LNCAP (cell line): Measurements from ENCODE around the gene ADAT3.

ENCODE experiments used
- TF ChIP-seq, protein P1 (sequence below): fragments of 450-650 bp; IDR thresholded peaks from 2 replicates; pipeline ENCODE4 v1.5.1; 2017; ENCODE audit warnings: mild to moderate bottlenecking

ADAT3 gene

DNA sequence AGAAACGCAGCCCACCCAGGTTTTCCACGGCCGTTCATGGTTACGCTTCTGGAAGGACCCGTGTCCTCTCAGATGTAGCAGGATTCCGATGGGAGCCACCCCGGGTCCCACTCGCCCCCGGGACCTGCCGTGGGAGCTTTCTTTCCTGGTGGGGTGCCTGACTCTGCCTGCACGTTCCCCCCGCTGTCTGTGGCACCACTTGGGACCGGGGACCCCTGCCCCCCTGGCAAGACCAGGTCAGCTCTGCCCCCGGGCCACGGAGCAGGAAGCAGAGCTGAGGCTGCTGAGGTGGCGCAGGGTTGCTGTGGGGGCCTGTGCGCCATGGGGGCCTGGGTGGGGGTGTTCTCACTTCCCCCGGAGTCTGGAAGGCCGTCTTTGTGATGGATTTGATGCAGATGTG is 47.8 kb downstream of the ADAT3 start:
- TF ChIP-seq, protein P1, sequence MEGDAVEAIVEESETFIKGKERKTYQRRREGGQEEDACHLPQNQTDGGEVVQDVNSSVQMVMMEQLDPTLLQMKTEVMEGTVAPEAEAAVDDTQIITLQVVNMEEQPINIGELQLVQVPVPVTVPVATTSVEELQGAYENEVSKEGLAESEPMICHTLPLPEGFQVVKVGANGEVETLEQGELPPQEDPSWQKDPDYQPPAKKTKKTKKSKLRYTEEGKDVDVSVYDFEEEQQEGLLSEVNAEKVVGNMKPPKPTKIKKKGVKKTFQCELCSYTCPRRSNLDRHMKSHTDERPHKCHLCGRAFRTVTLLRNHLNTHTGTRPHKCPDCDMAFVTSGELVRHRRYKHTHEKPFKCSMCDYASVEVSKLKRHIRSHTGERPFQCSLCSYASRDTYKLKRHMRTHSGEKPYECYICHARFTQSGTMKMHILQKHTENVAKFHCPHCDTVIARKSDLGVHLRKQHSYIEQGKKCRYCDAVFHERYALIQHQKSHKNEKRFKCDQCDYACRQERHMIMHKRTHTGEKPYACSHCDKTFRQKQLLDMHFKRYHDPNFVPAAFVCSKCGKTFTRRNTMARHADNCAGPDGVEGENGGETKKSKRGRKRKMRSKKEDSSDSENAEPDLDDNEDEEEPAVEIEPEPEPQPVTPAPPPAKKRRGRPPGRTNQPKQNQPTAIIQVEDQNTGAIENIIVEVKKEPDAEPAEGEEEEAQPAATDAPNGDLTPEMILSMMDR: no peak

DNA sequence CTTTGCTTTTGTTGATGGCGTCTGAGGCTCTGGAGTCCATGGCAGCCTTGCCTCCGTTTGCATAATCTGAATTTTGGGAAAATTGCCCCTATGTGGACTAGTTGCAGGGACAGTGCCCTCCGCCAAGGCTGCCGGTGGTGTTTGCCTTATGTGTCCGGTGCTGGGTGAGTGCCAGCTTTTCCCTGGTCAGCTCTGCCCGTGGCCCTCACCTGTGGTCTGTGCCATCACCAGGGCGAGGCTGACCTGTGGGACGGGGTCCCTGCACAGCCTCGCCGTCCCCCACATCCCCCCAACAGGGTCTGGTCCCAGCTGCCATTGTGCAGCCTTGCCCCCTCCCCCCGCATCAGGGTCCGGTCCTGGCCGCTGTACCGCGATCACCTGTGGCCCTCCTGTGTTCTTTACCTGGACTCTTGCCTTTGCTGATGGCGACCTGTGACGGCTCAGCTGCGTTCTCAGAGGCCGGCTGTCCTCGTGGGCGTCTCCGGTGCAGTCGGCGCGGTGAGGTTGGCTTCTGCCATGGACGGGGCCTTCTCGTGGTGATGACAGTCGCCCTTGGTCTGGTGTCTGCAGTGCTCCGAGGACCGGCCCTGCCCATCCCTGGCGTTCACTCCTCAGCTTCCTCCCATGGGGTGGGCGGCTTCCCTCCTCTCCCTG is 48.4 kb downstream of the ADAT3 start:
- TF ChIP-seq, protein P1: no peak

DNA sequence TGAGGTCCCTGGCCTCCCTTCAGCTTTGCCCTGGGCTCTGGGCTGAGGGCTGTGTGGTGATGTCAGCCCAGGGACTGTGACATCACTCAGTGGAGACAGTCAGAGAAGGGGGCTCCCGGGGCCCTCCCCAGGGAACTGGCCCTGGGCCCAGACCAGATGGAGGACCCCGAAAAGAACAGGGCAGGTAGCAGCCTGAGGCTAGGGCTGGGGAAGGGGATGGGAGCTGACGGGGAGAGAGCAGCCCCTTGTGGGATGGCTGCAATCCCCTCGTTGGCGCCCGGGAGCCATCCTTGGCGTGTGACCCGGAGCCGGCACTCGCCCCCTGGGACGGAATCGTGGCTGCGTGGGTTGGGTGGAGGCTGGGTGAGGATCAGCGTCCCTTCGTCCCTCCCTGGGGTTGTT is 49.3 kb downstream of the ADAT3 start:
- TF ChIP-seq, protein P1: no peak

DNA sequence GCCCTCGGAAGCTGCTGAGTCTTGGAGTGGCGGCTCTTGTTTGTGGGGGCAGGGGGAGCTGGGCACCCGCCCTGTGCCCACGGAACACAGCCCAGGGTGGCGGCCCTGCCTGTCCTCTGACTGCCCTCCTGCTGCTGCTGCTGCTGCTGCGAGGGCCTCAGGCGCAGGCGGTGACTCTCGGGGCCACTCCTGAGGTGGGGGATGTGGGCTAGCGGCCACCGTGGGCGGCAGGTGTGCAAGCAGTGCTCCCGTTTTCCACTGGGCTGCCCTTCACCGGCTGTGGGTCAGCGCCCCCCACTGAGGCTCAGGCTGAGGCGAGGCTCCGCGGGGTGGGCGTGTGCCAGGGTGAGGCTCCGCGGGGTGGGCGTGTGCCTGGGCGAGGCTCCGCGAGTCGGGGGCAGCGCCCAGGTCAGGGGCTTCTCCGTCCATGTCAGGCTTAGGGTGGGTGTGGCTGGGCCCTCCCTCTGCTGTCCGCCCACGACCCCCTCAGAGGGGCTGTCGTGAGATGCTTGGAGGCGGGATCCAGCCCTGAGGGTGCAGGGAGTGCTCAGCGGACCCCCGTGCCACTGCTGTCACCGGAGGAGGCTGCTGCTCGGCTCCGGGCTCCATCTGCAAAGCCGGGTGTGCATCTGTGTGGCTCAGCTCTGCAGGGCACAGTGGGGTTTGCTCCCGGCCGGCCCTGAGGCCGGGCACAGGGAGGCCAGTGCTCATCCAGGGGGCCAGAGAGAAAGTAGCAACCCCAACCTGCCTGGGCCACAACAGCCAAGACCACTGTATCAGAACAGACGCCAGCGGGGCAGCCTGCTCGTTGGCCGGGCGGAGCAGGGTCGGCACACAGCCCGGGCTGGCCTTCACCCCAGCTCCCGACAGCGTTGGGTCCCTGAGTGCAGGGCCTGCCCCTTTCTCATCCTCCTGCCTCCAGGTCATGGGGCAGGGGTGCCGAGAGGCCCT is 50.2 kb downstream of the ADAT3 start:
- TF ChIP-seq, protein P1: no peak

DNA sequence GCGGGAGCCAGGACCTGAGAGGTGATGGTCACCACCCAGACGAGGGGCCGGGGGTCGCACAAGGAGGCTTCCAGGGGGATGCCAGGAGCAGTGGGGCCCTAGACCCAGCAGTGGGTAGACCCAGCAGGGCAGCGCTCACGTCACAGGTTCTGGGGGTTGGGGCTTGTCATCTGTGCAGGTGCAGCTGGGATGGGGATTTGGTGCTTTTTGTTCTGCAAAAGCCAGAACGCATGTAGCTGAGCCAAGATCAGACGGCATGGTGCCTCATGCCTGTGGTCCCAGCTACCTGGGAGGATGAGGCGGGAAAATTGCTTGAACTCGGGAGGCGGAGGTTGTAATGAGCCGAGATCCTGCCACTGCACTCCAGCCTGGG is 50.9 kb downstream of the ADAT3 start:
- TF ChIP-seq, protein P1: no peak

DNA sequence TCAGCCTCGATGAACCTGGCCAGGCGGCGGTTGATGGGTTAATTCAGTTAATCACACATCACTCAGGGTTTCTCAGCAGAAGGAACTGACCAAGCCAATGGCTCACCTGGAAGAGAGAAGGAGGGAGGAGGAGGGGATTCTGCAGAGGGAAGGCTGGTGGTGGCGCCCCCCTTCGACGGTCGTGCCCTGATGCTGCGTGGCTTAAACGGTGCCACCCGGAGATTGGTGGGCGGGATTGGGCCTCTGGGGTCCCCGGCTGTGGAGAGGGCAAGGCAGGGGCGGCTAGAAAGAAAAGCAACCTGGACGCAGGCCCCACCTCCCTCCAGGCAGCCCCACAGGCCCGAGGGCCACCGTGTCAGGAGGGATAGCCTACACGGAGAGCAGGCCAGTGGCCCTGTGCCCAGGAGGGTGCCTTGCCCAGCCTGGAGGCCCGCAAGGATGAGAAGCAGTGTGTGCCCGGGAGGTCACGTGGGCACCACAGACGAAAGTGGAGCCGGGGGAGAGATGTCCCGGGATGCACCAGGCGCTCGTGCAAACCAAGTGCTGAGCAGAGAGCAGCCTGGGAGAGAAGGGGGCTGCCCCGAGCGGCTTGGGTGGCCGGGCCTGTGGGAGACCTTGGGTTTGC is 51.8 kb downstream of the ADAT3 start:
- TF ChIP-seq, protein P1: no peak

DNA sequence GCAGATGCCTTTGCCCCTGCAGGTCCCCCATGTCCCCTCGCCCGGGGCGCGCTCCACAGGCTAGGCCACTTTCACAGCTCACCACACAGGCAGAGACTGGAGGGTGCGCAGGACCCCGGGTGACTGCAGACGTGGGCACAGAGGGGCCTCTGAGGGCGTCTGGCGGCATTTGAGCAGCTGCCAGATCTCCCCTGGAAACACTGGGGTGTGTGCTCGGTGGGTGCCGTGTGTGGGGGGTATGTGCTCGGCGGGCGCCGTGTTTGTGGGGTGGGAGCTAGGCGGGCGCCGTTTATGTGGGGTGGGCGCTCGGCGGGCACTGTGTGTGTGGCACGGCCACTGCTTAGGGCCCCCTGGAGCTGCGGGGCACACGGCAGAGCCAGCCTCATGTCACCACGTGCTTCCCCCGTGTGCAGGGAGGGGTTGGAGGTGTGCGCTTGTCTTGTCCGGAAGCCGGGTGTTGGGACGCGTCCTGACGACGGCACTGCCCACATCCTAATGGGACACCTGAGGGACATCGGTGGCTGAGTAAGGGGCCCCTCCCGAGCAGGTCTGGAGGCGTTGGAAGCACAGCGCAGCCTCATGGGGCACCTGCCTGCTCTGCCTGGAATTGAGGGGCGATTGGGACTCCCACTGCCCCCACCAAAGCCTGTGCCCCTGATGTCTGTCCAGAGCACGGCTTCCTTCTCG is 52.5 kb downstream of the ADAT3 start:
- TF ChIP-seq, protein P1: no peak
